Astrocyte (in vitro differentiated cells and primary cell): ENCODE data around the gene NOPCHAP1. TPM values are rescaled to one million over a fixed set of nuclear protein-coding genes. Genes with fewer than 3 reads are reported as not detected.

ENCODE experiments used
- DNase-seq: peaks from one replicate; pipeline ENCODE4 v3.0.0-alpha.2; 2010; ENCODE audit warnings: low read depth
- FAIRE-seq: peaks from 2 replicates; lab custom pipeline; 2011; peaks lifted over from hg19 to GRCh38; lab: Jason Lieb, UNC
- H2AFZ ChIP-seq: 2 replicates; pipeline ENCODE4 v1.6.0; 2012; ENCODE audit warnings: low read depth, low read length, inconsistent platforms
- H3K27ac ChIP-seq: 2 replicates; pipeline ENCODE4 v1.5.1; 2011; ENCODE audit warnings: low read depth, low read length, inconsistent platforms
- H3K27me3 ChIP-seq: 2 replicates; pipeline ENCODE4 v1.6.0; 2011; ENCODE audit warnings: low read length, inconsistent platforms; ENCODE audit not compliant: insufficient read depth
- H3K36me3 ChIP-seq: 2 replicates; pipeline ENCODE4 v1.5.1; 2011; ENCODE audit warnings: low read length, inconsistent platforms; ENCODE audit not compliant: insufficient read depth
- H3K4me1 ChIP-seq: 2 replicates; pipeline ENCODE4 v1.5.1; 2011; ENCODE audit warnings: low read length, inconsistent platforms; ENCODE audit not compliant: insufficient read depth
- H3K4me2 ChIP-seq: 2 replicates; pipeline ENCODE4 v1.6.0; 2012; ENCODE audit warnings: low read length, inconsistent platforms
- H3K4me3 ChIP-seq: 2 replicates; pipeline ENCODE4 v1.5.1; 2011; ENCODE audit warnings: low read depth, mild to moderate bottlenecking, low read length, inconsistent platforms; ENCODE audit not compliant: insufficient read depth
- H3K79me2 ChIP-seq: 2 replicates; pipeline ENCODE4 v1.6.0; 2012; ENCODE audit warnings: mild to moderate bottlenecking, low read length, inconsistent platforms; ENCODE audit not compliant: insufficient read depth
- H3K9ac ChIP-seq: 2 replicates; pipeline ENCODE4 v1.6.0; 2012; ENCODE audit warnings: mild to moderate bottlenecking, low read length, inconsistent platforms
- H3K9me3 ChIP-seq: 2 replicates; pipeline ENCODE4 v1.5.1; 2012; ENCODE audit warnings: low read depth, mild to moderate bottlenecking, low read length, inconsistent platforms; ENCODE audit not compliant: insufficient read depth
- H4K20me1 ChIP-seq: 2 replicates; pipeline ENCODE4 v1.6.0; 2012; ENCODE audit warnings: low read length, inconsistent platforms; ENCODE audit not compliant: insufficient read depth
- H3K27ac Mint-ChIP-seq: one replicate; pipeline ENCODE4 v1.8.0; 2021; ENCODE audit warnings: mild to moderate bottlenecking, mixed read lengths; ENCODE audit not compliant: unreplicated experiment
- H3K27me3 Mint-ChIP-seq: one replicate; pipeline ENCODE4 v1.8.0; 2021; ENCODE audit warnings: low read depth, mixed read lengths; ENCODE audit not compliant: unreplicated experiment
- H3K36me3 Mint-ChIP-seq: one replicate; pipeline ENCODE4 v1.8.0; 2021; ENCODE audit warnings: low read depth, mixed read lengths; ENCODE audit not compliant: unreplicated experiment
- H3K4me1 Mint-ChIP-seq: one replicate; pipeline ENCODE4 v1.8.0; 2021; ENCODE audit warnings: low read depth, mixed read lengths; ENCODE audit not compliant: unreplicated experiment
- H3K4me3 Mint-ChIP-seq: one replicate; pipeline ENCODE4 v1.8.0; 2021; ENCODE audit warnings: mild to moderate bottlenecking, moderate library complexity, mixed read lengths; ENCODE audit not compliant: unreplicated experiment
- H3K9me3 Mint-ChIP-seq: one replicate; pipeline ENCODE4 v1.8.0; 2021; ENCODE audit warnings: mild to moderate bottlenecking, mixed read lengths; ENCODE audit not compliant: unreplicated experiment
- CTCF ChIP-seq: IDR thresholded peaks from 2 replicates; pipeline ENCODE4 v1.5.1; 2011; ENCODE audit warnings: low read depth, mild to moderate bottlenecking, inconsistent platforms, low read length, moderate library complexity; ENCODE audit not compliant: insufficient read depth
- EZH2 ChIP-seq: IDR thresholded peaks from 2 replicates; pipeline ENCODE4 v1.6.1; 2012; ENCODE audit warnings: mild to moderate bottlenecking, low read length, inconsistent platforms; ENCODE audit not compliant: insufficient read depth
- total RNA-seq: library from RNA; stranded (reverse); gene quantifications from 2 replicates; pipeline ENCODE4 v1.2.1, GENCODE V29; 2021

NOPCHAP1 gene
- total RNA-seq, 1 donor from 2014 or later = 26.8 TPM

- H3K4me1 Mint-ChIP-seq = peaks cover 11% of the 10 kb centered on the region
- H3K4me3 ChIP-seq = no peak overlapping the region
- H3K27ac Mint-ChIP-seq = no peak overlapping the region
- peaks cover 3% of the 10 kb centered on the region for H3K36me3 Mint-ChIP-seq
- no peaks in the 10 kb centered on the region for H3K27me3 Mint-ChIP-seq
- no peak overlapping the region for H3K27ac ChIP-seq
- no peak for TF ChIP-seq EZH2
- TF ChIP-seq CTCF = no peak
- DNase-seq = no peak
- peaks cover 6% of the 10 kb centered on the region for H3K4me1 ChIP-seq
- peaks cover 21% of the 10 kb centered on the region for H3K27me3 ChIP-seq
- no peak for FAIRE-seq
- no peak overlapping the region for H3K4me2 ChIP-seq
- no peak overlapping the region for H2AFZ ChIP-seq
- no peaks in the 10 kb centered on the region for H3K36me3 ChIP-seq
- no peaks in the 10 kb centered on the region for H3K79me2 ChIP-seq
- H3K9me3 ChIP-seq = no peaks in the 10 kb centered on the region
- H3K4me3 Mint-ChIP-seq = no peak overlapping the region
- H3K9me3 Mint-ChIP-seq = no peaks in the 10 kb centered on the region
- H3K9ac ChIP-seq = no peak overlapping the region
- peaks cover 30% of the 10 kb centered on the region for H4K20me1 ChIP-seq
Observed at GRCh38 chr12:104952816-104953215, 33.3 kb upstream of the NOPCHAP1 start.

GRCh38 chr12:104953323-104953722 lies 32.8 kb upstream of the NOPCHAP1 start:
- Mint-ChIP-seq H3K4me3 (no peak overlapping the region), H3K9me3 (no peaks in the 10 kb centered on the region), H3K4me1 (peaks cover 11% of the 10 kb centered on the region), H3K27ac (no peak overlapping the region), H3K36me3 (peaks cover 3% of the 10 kb centered on the region), H3K27me3 (no peaks in the 10 kb centered on the region)
- no peak overlapping the region for H3K4me2 ChIP-seq
- DNase-seq = no peak
- H3K27ac ChIP-seq = no peak overlapping the region
- FAIRE-seq = no peak
- H3K9ac ChIP-seq = no peak overlapping the region
- H2AFZ ChIP-seq = no peak overlapping the region
- TF ChIP-seq CTCF (no peak), EZH2 (no peak)
- H3K9me3 ChIP-seq = no peaks in the 10 kb centered on the region
- H3K4me3 ChIP-seq = no peak overlapping the region
- peaks cover 30% of the 10 kb centered on the region for H4K20me1 ChIP-seq
- no peaks in the 10 kb centered on the region for H3K36me3 ChIP-seq
- H3K27me3 ChIP-seq = peaks cover 21% of the 10 kb centered on the region
- H3K4me1 ChIP-seq = peaks cover 6% of the 10 kb centered on the region
- no peaks in the 10 kb centered on the region for H3K79me2 ChIP-seq

- no peak overlapping the region for H3K4me3 Mint-ChIP-seq
Observed at GRCh38 chr12:104955703-104956102, 30.4 kb upstream of the NOPCHAP1 start.

More at GRCh38 chr12:104955703-104956102, 30.4 kb upstream of the NOPCHAP1 start:
- peaks cover 21% of the 10 kb centered on the region for H3K27me3 ChIP-seq
- Mint-ChIP-seq H3K27me3 (peaks cover under 1% of the 10 kb centered on the region), H3K9me3 (no peaks in the 10 kb centered on the region), H3K4me1 (peaks cover 26% of the 10 kb centered on the region), H3K27ac (no peak overlapping the region), H3K36me3 (no peaks in the 10 kb centered on the region)
- no peak overlapping the region for H3K27ac ChIP-seq
- no peak overlapping the region for H3K4me2 ChIP-seq
- no peaks in the 10 kb centered on the region for H3K9me3 ChIP-seq
- TF ChIP-seq EZH2 (no peak), CTCF (no peak)
- no peaks in the 10 kb centered on the region for H3K79me2 ChIP-seq
- no peak overlapping the region for H3K9ac ChIP-seq
- peaks cover 22% of the 10 kb centered on the region for H4K20me1 ChIP-seq
- FAIRE-seq (no peak), DNase-seq (no peak)
- H3K36me3 ChIP-seq = no peaks in the 10 kb centered on the region
- H3K4me3 ChIP-seq = no peak overlapping the region
- no peak overlapping the region for H2AFZ ChIP-seq
- H3K4me1 ChIP-seq = peaks cover 22% of the 10 kb centered on the region
